ENCODE measurements around the gene MNAT1.
"Not testable (repeated sequence)": the region's sequence is repeated elsewhere in the genome, so short reads cannot be mapped to it uniquely, and the experiment has no call there.

MNAT1 gene

GRCh38 chr14:60807247-60807646, 72.7 kb downstream of the MNAT1 start:
- DNase-seq = no peak

GRCh38 chr14:60807971-60808370, 73.4 kb downstream of the MNAT1 start:
- DNase-seq = no peak

GRCh38 chr14:60812987-60813386, 78.4 kb downstream of the MNAT1 start:
- DNase-seq = no peak

- peak; percentile 50 for DNase-seq
Observed at GRCh38 chr14:60815371-60815770, 80.8 kb downstream of the MNAT1 start.

- no peak for DNase-seq
Observed at GRCh38 chr14:60817113-60817512, 82.6 kb downstream of the MNAT1 start.

GRCh38 chr14:60819575-60819974, 85.0 kb downstream of the MNAT1 start:
- no peak for DNase-seq

GRCh38 chr14:60838601-60839000, 104.0 kb downstream of the MNAT1 start:
- DNase-seq = no peak

GRCh38 chr14:60839057-60839456, 104.5 kb downstream of the MNAT1 start:
- no peak for DNase-seq

GRCh38 chr14:60839657-60840056, 105.1 kb downstream of the MNAT1 start:
- no peak for DNase-seq

- DNase-seq = no peak
Observed at GRCh38 chr14:60840313-60840712, 105.8 kb downstream of the MNAT1 start.

- DNase-seq = peak; percentile 85
Observed at GRCh38 chr14:60845523-60845922, 111.0 kb downstream of the MNAT1 start.

- DNase-seq = no peak
Observed at GRCh38 chr14:60848066-60848465, 113.5 kb downstream of the MNAT1 start.

GRCh38 chr14:60851692-60852091, 117.1 kb downstream of the MNAT1 start:
- not testable (repeated sequence) for DNase-seq

GRCh38 chr14:60856111-60856510, 121.5 kb downstream of the MNAT1 start:
- DNase-seq = no peak

GRCh38 chr14:60859525-60859924, 125.0 kb downstream of the MNAT1 start:
- no peak for DNase-seq

- no peak for DNase-seq
Observed at GRCh38 chr14:60861545-60862140, 127.1 kb downstream of the MNAT1 start.

GRCh38 chr14:60862283-60862682, 127.7 kb downstream of the MNAT1 start:
- peak; percentile 25 for DNase-seq

GRCh38 chr14:60863249-60863648, 128.7 kb downstream of the MNAT1 start:
- no peak for DNase-seq

- no peak for DNase-seq
Observed at GRCh38 chr14:60865378-60866127, 131.0 kb downstream of the MNAT1 start.

- no peak for DNase-seq
Observed at GRCh38 chr14:60867503-60868172, 133.1 kb downstream of the MNAT1 start.

GRCh38 chr14:60878121-60878520, 143.6 kb downstream of the MNAT1 start:
- DNase-seq = no peak

- DNase-seq = no peak
Observed at GRCh38 chr14:60878536-60878935, 144.0 kb downstream of the MNAT1 start.

- DNase-seq = no peak
Observed at GRCh38 chr14:60882219-60882618, 147.7 kb downstream of the MNAT1 start.

GRCh38 chr14:60884134-60884533, 149.6 kb downstream of the MNAT1 start:
- DNase-seq = no peak

Data from MV-4-11 (cell line).